HG03097 (cell line): ENCODE measurements around the gene HTRA3.

Experiments
- ATAC-seq: cut with Tn5 transposase; IDR thresholded peaks from one replicate; pipeline ENCODE4 v1.9.1; 2021; ENCODE audit not compliant: unreplicated experiment, low FRiP score

HTRA3 gene

DNA sequence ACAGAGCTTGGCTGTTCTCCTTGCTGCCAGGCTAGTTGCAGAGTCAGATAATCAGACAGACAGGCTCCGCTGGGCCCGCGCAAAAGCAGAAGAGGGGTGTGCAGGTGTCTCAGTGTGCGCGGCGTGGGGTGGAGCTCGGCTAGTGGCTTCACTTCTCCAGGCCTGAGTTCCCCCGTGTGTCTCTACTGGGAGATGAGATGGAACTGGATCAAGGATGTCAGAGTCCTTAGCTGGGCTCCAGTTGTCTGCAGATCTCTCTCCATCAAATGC is 21.1 kb downstream of the HTRA3 start:
- no peak for ATAC-seq

DNA sequence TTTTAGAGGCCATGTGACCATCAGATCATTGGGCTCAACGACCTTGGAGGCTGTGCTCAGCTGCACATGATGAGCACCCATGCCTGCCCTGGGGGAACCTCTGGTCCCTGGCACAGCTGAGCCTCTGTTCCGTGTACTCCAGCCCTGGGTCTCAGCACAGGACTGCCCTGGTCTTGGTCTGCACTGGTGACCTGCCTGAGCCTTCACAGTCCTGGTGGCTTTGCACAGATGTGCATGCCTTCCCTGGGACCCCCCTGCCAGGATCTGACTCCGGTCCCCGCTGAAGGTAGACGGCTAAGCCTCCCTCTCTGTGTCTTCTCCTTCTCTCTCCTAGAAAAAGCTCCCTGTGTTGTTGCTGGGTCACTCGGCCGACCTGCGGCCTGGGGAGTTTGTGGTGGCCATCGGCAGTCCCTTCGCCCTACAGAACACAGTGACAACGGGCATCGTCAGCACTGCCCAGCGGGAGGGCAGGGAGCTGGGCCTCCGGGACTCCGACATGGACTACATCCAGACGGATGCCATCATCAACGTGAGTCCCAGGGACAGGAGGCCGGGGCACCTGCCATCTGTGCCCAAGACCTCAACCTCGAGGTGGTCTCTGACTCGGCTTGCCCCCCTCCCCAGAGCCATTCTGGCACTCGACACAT is 21.6 kb downstream of the HTRA3 start:
- no peak for ATAC-seq

DNA sequence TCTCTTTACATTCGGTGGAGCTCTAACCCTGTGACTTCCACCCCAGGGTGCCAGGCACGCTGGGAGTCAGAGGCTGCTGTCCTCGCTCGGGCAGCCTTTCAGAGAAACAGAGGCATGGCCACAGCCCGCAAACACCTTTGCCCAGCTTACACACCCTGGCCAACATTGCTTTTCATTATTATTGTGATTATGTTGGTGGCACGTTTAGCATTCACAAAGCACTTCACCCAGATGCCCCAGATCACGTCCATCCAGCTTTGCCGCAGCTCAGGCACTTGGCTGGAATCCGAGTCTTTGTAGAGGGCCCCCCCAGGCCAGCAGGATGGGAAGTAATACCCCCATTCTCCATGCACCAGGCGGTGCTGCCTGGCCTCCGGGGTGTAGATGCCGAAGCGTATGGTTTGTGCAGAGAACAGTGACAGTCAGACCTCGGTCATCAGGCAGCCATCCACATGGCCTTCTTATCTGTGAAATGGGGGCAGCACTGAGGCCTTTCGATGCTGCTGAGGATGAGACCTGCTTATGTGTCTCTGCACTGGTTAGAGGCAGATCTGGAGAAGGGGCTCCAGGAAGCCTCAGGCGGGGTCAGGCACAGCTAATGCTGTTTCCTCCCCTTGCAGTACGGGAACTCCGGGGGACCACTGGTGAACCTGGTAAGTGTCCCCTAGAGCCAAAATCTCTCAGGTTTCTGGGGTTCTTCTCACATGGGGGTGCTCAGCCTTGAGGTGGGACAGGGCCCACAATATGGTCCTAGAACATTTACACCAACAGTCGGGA is 22.3 kb downstream of the HTRA3 start:
- ATAC-seq: no peak

DNA sequence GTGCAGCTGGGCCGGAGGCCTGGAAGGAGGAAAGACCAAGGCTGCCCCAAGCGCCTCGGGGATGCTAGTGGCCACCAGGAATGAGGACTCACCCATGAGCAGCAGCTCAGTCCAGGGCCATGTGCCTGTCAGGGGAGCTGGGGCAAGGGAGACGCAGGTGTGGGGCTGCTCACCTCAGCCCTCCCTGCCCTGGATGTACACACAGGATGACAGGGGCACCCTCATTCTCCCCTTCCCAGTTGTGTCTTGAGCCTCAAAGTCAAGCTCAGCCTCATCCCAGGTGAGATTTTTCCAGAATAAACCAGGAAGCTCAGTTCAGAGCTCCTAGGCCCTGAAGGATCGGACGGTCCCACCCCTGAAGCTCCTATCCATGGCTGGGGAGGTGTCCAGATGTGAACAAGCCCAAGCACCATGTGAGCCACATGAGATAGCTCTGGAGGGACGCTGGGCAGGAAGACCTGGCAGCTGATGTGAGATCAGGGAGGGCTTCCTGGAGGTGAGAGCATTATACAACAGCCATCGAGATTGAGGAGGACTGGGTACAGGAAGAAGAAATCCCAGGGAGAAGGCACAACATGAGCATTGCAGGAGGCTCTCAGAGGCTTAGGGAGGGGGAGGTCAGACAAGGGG is 23.0 kb downstream of the HTRA3 start:
- ATAC-seq: no peak

- no peak for ATAC-seq
These were observed 23.8 kb downstream of the HTRA3 start for GRCh38 chr4:8293131-8293975.

- no peak for ATAC-seq
These were observed 24.5 kb downstream of the HTRA3 start for GRCh38 chr4:8294036-8294435.

GRCh38 chr4:8294775-8295174 is 25.2 kb downstream of the HTRA3 start:
- ATAC-seq: no peak

DNA sequence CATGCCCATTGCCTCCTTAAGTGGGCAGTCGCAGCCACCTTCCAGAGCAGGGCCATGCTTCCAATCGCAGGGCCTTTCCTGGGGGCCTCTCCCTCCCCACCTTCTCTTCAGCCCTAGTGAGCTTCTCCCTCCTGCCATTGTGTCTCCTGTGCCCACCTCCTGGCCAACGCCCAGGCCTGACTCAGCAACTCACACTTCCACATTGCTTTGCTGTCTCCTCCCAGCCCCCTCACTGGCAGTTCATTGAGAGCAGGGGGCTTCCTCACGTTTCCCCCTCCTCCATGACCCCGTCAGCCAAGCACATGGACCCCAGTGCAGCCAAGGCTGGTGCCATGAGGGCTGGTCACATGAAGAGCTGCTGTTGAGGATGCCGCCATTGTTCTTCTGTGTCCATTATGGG is 25.9 kb downstream of the HTRA3 start:
- ATAC-seq: no peak

GRCh38 chr4:8296491-8296890 is 26.9 kb downstream of the HTRA3 start:
- ATAC-seq: no peak

GRCh38 chr4:8297141-8297601 is 27.6 kb downstream of the HTRA3 start:
- no peak for ATAC-seq

- no peak for ATAC-seq
These were observed 28.3 kb downstream of the HTRA3 start for GRCh38 chr4:8297691-8298485.

DNA sequence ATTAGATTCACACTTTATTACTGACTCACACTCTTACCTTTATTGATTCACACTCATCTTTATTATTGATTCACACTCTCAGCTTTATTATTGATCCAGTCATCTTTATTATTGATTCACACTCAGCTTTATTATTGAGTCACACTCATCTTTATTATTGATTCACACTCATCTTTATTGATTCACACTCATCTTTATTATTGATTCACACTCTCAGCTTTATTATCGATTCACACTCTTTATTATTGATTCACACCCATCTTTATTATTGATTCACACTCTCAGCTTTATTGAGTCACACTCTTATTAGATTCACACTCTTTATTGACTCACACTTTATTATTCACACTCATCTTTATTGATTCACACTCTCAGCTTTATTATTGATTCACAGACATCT is 31.3 kb downstream of the HTRA3 start:
- no peak for ATAC-seq

DNA sequence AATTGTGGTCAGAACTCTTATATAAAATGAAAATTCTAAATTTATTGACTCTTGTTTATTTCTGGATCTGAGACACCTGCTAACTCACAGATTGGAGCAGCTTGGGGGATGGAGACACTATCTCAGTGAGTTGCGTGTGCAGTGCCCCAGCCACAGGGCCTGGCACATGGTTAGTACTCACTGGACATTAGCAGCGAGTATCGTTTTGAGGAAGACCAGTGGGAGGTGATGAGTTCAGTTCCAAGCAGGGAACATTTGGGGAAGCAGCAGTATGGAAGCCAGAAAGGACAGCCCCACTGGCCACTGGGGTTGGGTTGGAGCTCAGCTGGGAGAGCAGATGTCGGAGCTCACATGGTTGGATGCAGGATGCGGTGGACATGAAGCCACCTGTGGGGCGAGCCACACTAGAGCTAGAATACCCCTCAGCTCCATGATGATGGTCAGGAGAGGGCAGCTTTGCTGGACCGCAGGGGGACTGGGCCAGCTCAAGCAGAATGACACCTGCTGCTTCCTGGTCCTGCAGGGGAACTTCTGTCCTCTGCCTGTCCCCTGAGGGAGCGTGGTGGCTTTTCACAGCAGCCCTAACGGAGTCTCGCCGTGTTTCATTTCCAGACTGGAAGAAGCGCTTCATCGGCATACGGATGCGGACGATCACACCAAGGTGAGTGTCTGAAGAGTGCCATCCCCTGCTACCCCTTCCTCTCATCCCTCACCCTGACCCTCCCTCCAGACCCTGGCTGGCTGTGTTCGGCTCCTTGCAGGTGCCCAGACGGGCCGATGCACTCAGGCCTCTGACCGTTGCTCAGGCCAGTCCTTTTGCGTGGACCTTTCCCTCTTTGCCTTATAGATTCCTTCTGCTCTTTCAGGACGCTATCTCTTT is 32.5 kb downstream of the HTRA3 start:
- ATAC-seq: no peak

GRCh38 chr4:8303081-8303480 is 33.5 kb downstream of the HTRA3 start:
- no peak for ATAC-seq

- ATAC-seq: no peak
These were observed 34.1 kb downstream of the HTRA3 start for GRCh38 chr4:8303485-8304281.

GRCh38 chr4:8304827-8305695 is 35.5 kb downstream of the HTRA3 start:
- no peak for ATAC-seq

GRCh38 chr4:8305851-8306471 is 36.4 kb downstream of the HTRA3 start:
- no peak for ATAC-seq
